ENCODE measurements around the gene LRRTM4.

DNA sequence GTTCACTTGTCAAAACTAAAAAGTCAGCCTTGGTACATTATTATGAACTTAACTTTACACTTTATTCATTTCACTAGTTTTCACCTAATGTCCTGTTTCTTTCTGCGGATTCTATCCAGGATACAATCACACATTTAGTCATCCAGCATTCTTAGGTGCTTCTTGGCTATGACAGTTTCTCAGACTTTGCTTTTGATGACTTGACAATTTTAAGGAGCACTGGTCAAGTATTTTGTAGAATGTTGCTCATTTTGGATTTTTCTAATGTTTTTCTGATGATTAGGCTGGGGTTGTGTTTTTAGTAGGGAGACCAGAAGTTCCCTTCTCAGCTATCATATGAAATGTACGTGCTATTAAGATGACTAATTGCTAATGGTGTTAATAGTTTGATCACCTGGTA, 601.2 kb downstream of the LRRTM4 start:
- no peak for TF ChIP-seq EP300 (IDR thresholded peaks at IDR 0.05; ENCODE audit: low read depth)
- TF ChIP-seq, protein P1, sequence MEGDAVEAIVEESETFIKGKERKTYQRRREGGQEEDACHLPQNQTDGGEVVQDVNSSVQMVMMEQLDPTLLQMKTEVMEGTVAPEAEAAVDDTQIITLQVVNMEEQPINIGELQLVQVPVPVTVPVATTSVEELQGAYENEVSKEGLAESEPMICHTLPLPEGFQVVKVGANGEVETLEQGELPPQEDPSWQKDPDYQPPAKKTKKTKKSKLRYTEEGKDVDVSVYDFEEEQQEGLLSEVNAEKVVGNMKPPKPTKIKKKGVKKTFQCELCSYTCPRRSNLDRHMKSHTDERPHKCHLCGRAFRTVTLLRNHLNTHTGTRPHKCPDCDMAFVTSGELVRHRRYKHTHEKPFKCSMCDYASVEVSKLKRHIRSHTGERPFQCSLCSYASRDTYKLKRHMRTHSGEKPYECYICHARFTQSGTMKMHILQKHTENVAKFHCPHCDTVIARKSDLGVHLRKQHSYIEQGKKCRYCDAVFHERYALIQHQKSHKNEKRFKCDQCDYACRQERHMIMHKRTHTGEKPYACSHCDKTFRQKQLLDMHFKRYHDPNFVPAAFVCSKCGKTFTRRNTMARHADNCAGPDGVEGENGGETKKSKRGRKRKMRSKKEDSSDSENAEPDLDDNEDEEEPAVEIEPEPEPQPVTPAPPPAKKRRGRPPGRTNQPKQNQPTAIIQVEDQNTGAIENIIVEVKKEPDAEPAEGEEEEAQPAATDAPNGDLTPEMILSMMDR (IDR thresholded peaks at IDR 0.05), result no peak

All from transverse colon (tissue), 3 donors.